ENCODE results near the gene VPS35.
"Not testable (repeated sequence)": the region's sequence is repeated elsewhere in the genome, so short reads cannot be mapped to it uniquely, and the experiment has no call there.

GRCh38 chr16:46624862-46625261 lies 64.1 kb downstream of the VPS35 start:
- TF ChIP-seq, protein P1, sequence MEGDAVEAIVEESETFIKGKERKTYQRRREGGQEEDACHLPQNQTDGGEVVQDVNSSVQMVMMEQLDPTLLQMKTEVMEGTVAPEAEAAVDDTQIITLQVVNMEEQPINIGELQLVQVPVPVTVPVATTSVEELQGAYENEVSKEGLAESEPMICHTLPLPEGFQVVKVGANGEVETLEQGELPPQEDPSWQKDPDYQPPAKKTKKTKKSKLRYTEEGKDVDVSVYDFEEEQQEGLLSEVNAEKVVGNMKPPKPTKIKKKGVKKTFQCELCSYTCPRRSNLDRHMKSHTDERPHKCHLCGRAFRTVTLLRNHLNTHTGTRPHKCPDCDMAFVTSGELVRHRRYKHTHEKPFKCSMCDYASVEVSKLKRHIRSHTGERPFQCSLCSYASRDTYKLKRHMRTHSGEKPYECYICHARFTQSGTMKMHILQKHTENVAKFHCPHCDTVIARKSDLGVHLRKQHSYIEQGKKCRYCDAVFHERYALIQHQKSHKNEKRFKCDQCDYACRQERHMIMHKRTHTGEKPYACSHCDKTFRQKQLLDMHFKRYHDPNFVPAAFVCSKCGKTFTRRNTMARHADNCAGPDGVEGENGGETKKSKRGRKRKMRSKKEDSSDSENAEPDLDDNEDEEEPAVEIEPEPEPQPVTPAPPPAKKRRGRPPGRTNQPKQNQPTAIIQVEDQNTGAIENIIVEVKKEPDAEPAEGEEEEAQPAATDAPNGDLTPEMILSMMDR (IDR thresholded peaks at IDR 0.05), result not testable (repeated sequence)
- not testable (repeated sequence) for TF ChIP-seq POLR2A (IDR thresholded peaks at IDR 0.05)
